Panc1 (cell line): ENCODE results near the gene SLC46A3.

Experiments used
- CTCF ChIP-seq: fragments of 450-650 bp; IDR thresholded peaks from 2 replicates; pipeline ENCODE4 v1.5.1; 2017; ENCODE audit warnings: mild to moderate bottlenecking
- POLR2AphosphoS5 ChIP-seq: IDR thresholded peaks from 2 replicates; pipeline ENCODE4 v1.6.1; 2012; ENCODE audit warnings: mild to moderate bottlenecking, low read depth, low read length, moderate library complexity
- REST ChIP-seq, 2 experiments: IDR thresholded peaks; 2 replicates each; pipeline ENCODE4 v1.6.1; 2011 to 2012; ENCODE audit warnings: low read depth in 2 of 2, control low read depth in 1 of 2, low read length in 1 of 2, mild to moderate bottlenecking in 1 of 2, moderate library complexity in 1 of 2; ENCODE audit not compliant: insufficient read depth in 1 of 2
- SIN3A ChIP-seq: IDR thresholded peaks from 2 replicates; pipeline ENCODE4 v1.6.1; 2012; ENCODE audit warnings: low read depth, mild to moderate bottlenecking, low read length, moderate library complexity, borderline replicate concordance; ENCODE audit not compliant: insufficient read depth
- TCF7L2 ChIP-seq: IDR thresholded peaks from 2 replicates; pipeline ENCODE4 v1.6.1; 2011; ENCODE audit warnings: mild to moderate bottlenecking, low read depth, low read length, inconsistent platforms

- no peak for TF ChIP-seq CTCF
- no peak for TF ChIP-seq POLR2AphosphoS5
- TF ChIP-seq SIN3A: no peak
- no peak for TF ChIP-seq REST (IDR thresholded peaks at IDR 0.05; ENCODE audit: insufficient read depth in 1 of 2, low read depth in 2 of 2, low read length in 1 of 2)
- TF ChIP-seq TCF7L2: no peak
These were observed 22.3 kb upstream of the SLC46A3 start for GRCh38 chr13:28741084-28741491.
